Measurements from ENCODE around the gene CYP2C9.
"Not testable (repeated sequence)": the region's sequence is repeated elsewhere in the genome, so short reads cannot be mapped to it uniquely, and the experiment has no call there.

CYP2C9 gene

GRCh38 chr10:94938383-94938782 is at the start of gene CYP2C9:
TSS of gene CYP2C9 (plus strand) at chr10:94938658. CDS start at chr10:94938683, 25 bp downstream.
- no peak for DNase-seq

- no peak for DNase-seq
Measured at GRCh38 chr10:94889123-94889522, 49.3 kb upstream of the CYP2C9 start.

GRCh38 chr10:94890264-94891022 is 48.0 kb upstream of the CYP2C9 start:
- DNase-seq: no peak

- not testable (repeated sequence) for DNase-seq
Measured at GRCh38 chr10:94898414-94898813, 40.0 kb upstream of the CYP2C9 start.

GRCh38 chr10:94902080-94902479 is 36.4 kb upstream of the CYP2C9 start:
- no peak for DNase-seq

GRCh38 chr10:94902570-94902969 is 35.9 kb upstream of the CYP2C9 start:
- DNase-seq: no peak

GRCh38 chr10:94904506-94905148 is 33.8 kb upstream of the CYP2C9 start:
- DNase-seq: not testable (repeated sequence)

GRCh38 chr10:94916423-94916822 is 22.0 kb upstream of the CYP2C9 start:
- DNase-seq: no peak

- DNase-seq: no peak
Measured at GRCh38 chr10:94936721-94937120, 1.7 kb upstream of the CYP2C9 start.

GRCh38 chr10:94943432-94944103 is 5.1 kb downstream of the CYP2C9 start:
- DNase-seq: not testable (repeated sequence)

GRCh38 chr10:94946181-94946580 is 7.7 kb downstream of the CYP2C9 start:
- not testable (repeated sequence) for DNase-seq

GRCh38 chr10:94963901-94964300 is 25.4 kb downstream of the CYP2C9 start:
- no peak for DNase-seq

GRCh38 chr10:94983555-94983954 is 45.1 kb downstream of the CYP2C9 start:
- DNase-seq: no peak

- DNase-seq: no peak
Measured at GRCh38 chr10:94989192-94989591, 50.7 kb downstream of the CYP2C9 start.

GRCh38 chr10:94991243-94991888 is 52.9 kb downstream of the CYP2C9 start:
- DNase-seq: no peak

GRCh38 chr10:94992811-94993210 is 54.4 kb downstream of the CYP2C9 start:
- no peak for DNase-seq

- DNase-seq: no peak
Measured at GRCh38 chr10:94997741-94998174, 59.3 kb downstream of the CYP2C9 start.

GRCh38 chr10:95026461-95026860 is 88.0 kb downstream of the CYP2C9 start:
- DNase-seq: no peak

GRCh38 chr10:95031656-95032055 is 93.2 kb downstream of the CYP2C9 start:
- no peak for DNase-seq

GRCh38 chr10:95034401-95034800 is 95.9 kb downstream of the CYP2C9 start:
- no peak for DNase-seq

- no peak for DNase-seq
Measured at GRCh38 chr10:95035332-95036295, 97.2 kb downstream of the CYP2C9 start.

- DNase-seq: no peak
Measured at GRCh38 chr10:95039281-95039680, 100.8 kb downstream of the CYP2C9 start.

Measured in 8988T (cell line).